Gastrocnemius medialis (tissue), 4 donors: ENCODE measurements around the gene TMEM132A. TPM values are rescaled to one million over a fixed set of nuclear protein-coding genes. Genes with fewer than 3 reads are reported as not detected.

Experiments
- ATAC-seq, 2 donors: fragments of 150-250 bp; one replicate each; pipeline ENCODE4 v1.9.1; 2016
- DNase-seq, 2 donors: peaks; one replicate each; pipeline ENCODE4 v3.0.0-alpha.2; 2019
- H3K27ac ChIP-seq, 4 donors: fragments of 200-600 bp; sonication (generic); 1 replicate in 1 of 4; 2 replicates in 3 of 4; pipeline ENCODE4 v1.5.1; 2016 to 2018; ENCODE audit warnings: mild to moderate bottlenecking in 2 of 4, moderate library complexity in 1 of 4
- H3K27me3 ChIP-seq, 3 donors: fragments of 200-600 bp; sonication (generic) in 2 of 3; 1 replicate in 1 of 3; 2 replicates in 2 of 3; pipeline versions ENCODE4 v1.5.1 to v1.6.0; 2016 to 2019; ENCODE audit warnings: mild to moderate bottlenecking in 1 of 3, moderate library complexity in 1 of 3
- H3K36me3 ChIP-seq, 2 donors: fragments of 200-600 bp; sonication (generic) in 1 of 2; one replicate each; pipeline ENCODE4 v1.5.1; 2017 to 2018
- H3K4me1 ChIP-seq, 2 donors: fragments of 200-600 bp; sonication (generic) in 1 of 2; one replicate each; pipeline ENCODE4 v1.5.1; 2016 to 2017; ENCODE audit warnings: mild to moderate bottlenecking in 2 of 2
- H3K4me3 ChIP-seq, 4 donors: fragments of 200-600 bp; sonication (generic) in 3 of 4; 1 replicate in 1 of 4; 2 replicates in 3 of 4; pipeline ENCODE4 v1.5.1; 2016 to 2019; ENCODE audit warnings: mild to moderate bottlenecking in 2 of 4
- H3K9me3 ChIP-seq, 3 donors: fragments of 200-600 bp; sonication (generic) in 2 of 3; 1 replicate in 1 of 3; 2 replicates in 2 of 3; pipeline ENCODE4 v1.5.1; 2016 to 2019
- CTCF ChIP-seq, 5 experiments: fragments of 450-650 bp in 3 of 5; fragments of 200-600 bp in 2 of 5; sonication (generic) in 2 of 5; IDR thresholded peaks in 4 of 5; conservative IDR thresholded peaks in 1 of 5; 1 replicate in 4 of 5; 2 replicates in 1 of 5; pipeline ENCODE4 v1.5.1; 2016 to 2019; ENCODE audit warnings: antibody characterized with exemption in 5 of 5, mild to moderate bottlenecking in 3 of 5, moderate library complexity in 3 of 5
- POLR2A ChIP-seq, 2 donors: fragments of 450-650 bp; IDR thresholded peaks; one replicate each; pipeline ENCODE4 v1.6.1; 2017; ENCODE audit warnings: antibody characterized with exemption in 2 of 2, mild to moderate bottlenecking in 2 of 2, moderate library complexity in 2 of 2
- in situ Hi-C, 4 donors: fragments of 200-750 bp; cut with MboI; loops; one replicate each; pipeline versions ENCODE4 v1.15.0 to v1.8.0; 2017; ENCODE audit warnings: low sequenced_read_pairs in 4 of 4
- intact Hi-C: fragments of 100-400 bp; cut with DNase I; formaldehyde crosslinking; loops from one replicate; pipeline ENCODE4 v1.15.1; 2023; ENCODE audit warnings: low total_unique reads
- total RNA-seq, 4 donors: library from RNA; depleted of rRNA; stranded (reverse); fragments of >200 nt; gene quantifications; one replicate each; pipeline versions ENCODE4 v1.1.0 to v1.2.3, GENCODE V29; 2016

The TMEM132A gene
- total RNA-seq, 4 donors from 2014 or later: 2.5 to 3.7 (median 3.1) TPM

GRCh38 chr11:60977836-60978235 is 53.6 kb downstream of the TMEM132A start:
- no peak for TF ChIP-seq POLR2A (IDR thresholded peaks at IDR 0.05)
- Histone ChIP-seq H3K27ac (no peak overlapping the region), H3K4me3 (no peak overlapping the region), H3K9me3 (no peaks in the 10 kb centered on the region), H3K4me1 (no peaks in the 10 kb centered on the region), H3K36me3 (no peaks in the 10 kb centered on the region), H3K27me3 (no peaks in the 10 kb centered on the region)
- ATAC-seq (no peak), DNase-seq (no peak)
- in situ Hi-C loops: loop anchor here in 1 of 4 donors (25.0 kb wide), 1 partner anchor 109 kb away; no protein-coding TSS in a partner anchor
- intact Hi-C loops: no loop called here

- no peak for DNase-seq
- Histone ChIP-seq H3K9me3 (no peaks in the 10 kb centered on the region), H3K4me1 (no peaks in the 10 kb centered on the region), H3K27ac (no peak overlapping the region), H3K4me3 (no peak overlapping the region), H3K36me3 (no peaks in the 10 kb centered on the region), H3K27me3 (no peaks in the 10 kb centered on the region)
- TF ChIP-seq POLR2A (IDR thresholded peaks at IDR 0.05) (no peak), CTCF (IDR thresholded peaks at IDR 0.05 in 4 of 5, conservative IDR thresholded peaks at IDR 0.05 in 1 of 5) (no peak)
- in situ Hi-C loops: loop anchor here in 1 of 4 donors (25.0 kb wide), 1 partner anchor 109 kb away; no protein-coding TSS in a partner anchor
- no peak for ATAC-seq
- intact Hi-C loops: no loop called here
Observed at GRCh38 chr11:60978546-60979380, 54.5 kb downstream of the TMEM132A start.

- no peaks in the 10 kb centered on the region for H3K4me1 ChIP-seq
- H3K27ac ChIP-seq: no peak overlapping the region
- no peaks in the 10 kb centered on the region for H3K9me3 ChIP-seq
- TF ChIP-seq POLR2A (IDR thresholded peaks at IDR 0.05) (no peak), CTCF (IDR thresholded peaks at IDR 0.05 in 4 of 5, conservative IDR thresholded peaks at IDR 0.05 in 1 of 5) (no peak)
- DNase-seq: no peak
- no peaks in the 10 kb centered on the region for H3K27me3 ChIP-seq
- intact Hi-C loops: no loop called here
- H3K4me3 ChIP-seq: no peak overlapping the region
- H3K36me3 ChIP-seq: no peaks in the 10 kb centered on the region
- no peak for ATAC-seq
- in situ Hi-C loops: loop anchor here in 1 of 4 donors (25.0 kb wide), 1 partner anchor 106 kb away; no protein-coding TSS in a partner anchor
Observed at GRCh38 chr11:60981515-60981914, 57.3 kb downstream of the TMEM132A start.

GRCh38 chr11:60982184-60982583 is 57.9 kb downstream of the TMEM132A start:
- Histone ChIP-seq H3K4me3 (no peak overlapping the region), H3K36me3 (no peaks in the 10 kb centered on the region), H3K4me1 (no peaks in the 10 kb centered on the region), H3K27ac (no peak overlapping the region), H3K27me3 (no peaks in the 10 kb centered on the region), H3K9me3 (no peaks in the 10 kb centered on the region)
- no peak for ATAC-seq
- no peak for TF ChIP-seq CTCF (IDR thresholded peaks at IDR 0.05 in 4 of 5, conservative IDR thresholded peaks at IDR 0.05 in 1 of 5)
- TF ChIP-seq POLR2A (IDR thresholded peaks at IDR 0.05): no peak
- intact Hi-C loops: no loop called here
- no peak for DNase-seq
- in situ Hi-C loops: loop anchor here in 1 of 4 donors (25.0 kb wide), 1 partner anchor 105 kb away; no protein-coding TSS in a partner anchor

GRCh38 chr11:60984149-60984548 is 59.9 kb downstream of the TMEM132A start:
- no peaks in the 10 kb centered on the region for H3K9me3 ChIP-seq
- in situ Hi-C loops: loop anchor here in 1 of 4 donors (25.0 kb wide), 1 partner anchor 103 kb away; no protein-coding TSS in a partner anchor
- TF ChIP-seq CTCF (IDR thresholded peaks at IDR 0.05 in 4 of 5, conservative IDR thresholded peaks at IDR 0.05 in 1 of 5) (no peak), POLR2A (IDR thresholded peaks at IDR 0.05) (no peak)

More at GRCh38 chr11:60984149-60984548, 59.9 kb downstream of the TMEM132A start:
- intact Hi-C loops: no loop called here
- DNase-seq (no peak), ATAC-seq (no peak)
- no peak overlapping the region for H3K27ac ChIP-seq
- H3K36me3 ChIP-seq: no peaks in the 10 kb centered on the region
- no peak overlapping the region for H3K4me3 ChIP-seq
- no peaks in the 10 kb centered on the region for H3K27me3 ChIP-seq
- no peaks in the 10 kb centered on the region for H3K4me1 ChIP-seq
